Tibial nerve (tissue), 4 donors: ENCODE data around the gene ITFG1.

Experiments used
- CTCF ChIP-seq, 5 experiments: fragments of 200-600 bp in 3 of 5; fragments of 450-650 bp in 2 of 5; sonication (generic) in 3 of 5; IDR thresholded peaks; one replicate each; pipeline ENCODE4 v1.5.1; 2016 to 2019; ENCODE audit warnings: antibody characterized with exemption in 5 of 5, mild to moderate bottlenecking in 3 of 5, moderate library complexity in 2 of 5
- EP300 ChIP-seq, 2 donors: sonication (generic); formaldehyde crosslinking; IDR thresholded peaks; one replicate each; pipeline ENCODE4 v1.6.1; 2017; ENCODE audit warnings: antibody characterized with exemption in 2 of 2, mild to moderate bottlenecking in 1 of 2
- POLR2A ChIP-seq, 2 donors: fragments of 450-650 bp; IDR thresholded peaks; one replicate each; pipeline ENCODE4 v1.6.1; 2017; ENCODE audit warnings: antibody characterized with exemption in 2 of 2, mild to moderate bottlenecking in 2 of 2, moderate library complexity in 2 of 2

DNA sequence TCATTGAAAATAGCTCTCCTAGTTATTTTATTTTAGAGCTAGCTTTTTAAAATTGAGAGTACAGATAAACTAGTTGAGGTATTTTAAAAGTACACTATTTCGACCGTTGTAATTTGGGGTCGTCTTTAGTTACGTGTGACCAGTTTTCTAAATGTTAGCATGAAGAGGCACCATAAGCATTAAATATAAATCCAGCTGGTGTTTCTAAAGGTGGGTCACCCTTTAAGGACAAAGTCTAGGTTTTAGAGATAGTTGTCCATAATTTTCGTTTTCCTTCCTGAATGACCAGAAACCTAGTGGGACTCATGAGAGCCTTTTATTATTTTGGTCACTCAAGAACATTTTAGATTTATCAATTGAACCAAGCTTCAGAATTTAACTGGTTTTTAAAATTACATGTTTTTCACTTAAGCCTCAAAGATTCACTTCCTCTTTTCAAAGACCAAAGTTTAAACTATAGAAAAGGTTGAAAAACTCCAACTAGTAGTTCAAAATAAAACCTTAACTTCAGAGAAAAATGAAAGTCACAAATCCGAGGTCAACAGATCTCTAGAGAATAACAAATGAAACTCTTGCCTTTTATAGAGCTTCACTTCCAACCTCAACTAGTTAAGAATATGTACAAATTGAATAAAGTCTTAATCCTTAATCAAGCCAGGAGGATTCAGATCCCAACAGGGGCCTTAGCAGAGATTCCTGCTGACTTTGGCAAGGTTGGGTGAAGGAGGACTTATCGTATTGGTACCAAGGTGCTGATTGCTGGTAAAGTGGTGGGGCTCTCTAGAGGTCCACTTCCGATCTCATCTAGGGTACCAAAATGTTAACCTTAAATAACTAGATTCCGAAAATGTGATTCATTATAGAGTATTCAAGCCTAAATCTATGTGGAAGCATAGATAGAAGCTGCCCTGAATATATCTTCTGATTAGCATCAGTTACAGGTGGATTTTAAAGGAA is 32.8 kb upstream of the ITFG1 start:
- TF ChIP-seq CTCF (IDR thresholded peaks at IDR 0.05) (no peak), EP300 (IDR thresholded peaks at IDR 0.05) (no peak), POLR2A (IDR thresholded peaks at IDR 0.05) (no peak)
